Measurements from ENCODE around the gene DNPH1.

Gene DNPH1

GRCh38 chr6:43215066-43215465 lies 14.2 kb downstream of the DNPH1 start:
- no peak for DNase-seq (ENCODE audit: low read depth in 3 of 3)

DNA sequence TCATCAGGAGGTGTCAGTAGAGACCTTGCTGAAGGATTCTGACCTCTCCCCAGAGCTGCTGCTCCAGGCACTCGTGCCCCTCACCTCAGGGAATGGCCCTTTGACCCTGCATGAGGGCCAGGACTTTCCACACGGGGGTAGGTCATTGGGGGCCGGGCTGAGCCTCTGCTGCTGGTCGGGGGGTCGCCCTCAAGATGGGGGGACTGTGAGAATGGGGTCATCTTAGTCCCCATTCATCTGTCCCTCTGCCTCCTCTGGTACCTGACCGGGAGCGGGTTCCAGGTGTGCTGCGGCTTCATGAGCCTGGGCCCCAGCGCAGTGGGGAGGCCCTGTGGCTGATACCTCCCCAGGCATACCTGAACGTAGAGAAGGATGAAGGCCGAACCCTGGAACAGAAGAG lies 15.8 kb downstream of the DNPH1 start:
- DNase-seq (ENCODE audit: low read depth in 3 of 3) = no peak

- DNase-seq (ENCODE audit: low read depth in 3 of 3) = no peak
Observed at GRCh38 chr6:43211955-43212354, 17.3 kb downstream of the DNPH1 start.

DNA sequence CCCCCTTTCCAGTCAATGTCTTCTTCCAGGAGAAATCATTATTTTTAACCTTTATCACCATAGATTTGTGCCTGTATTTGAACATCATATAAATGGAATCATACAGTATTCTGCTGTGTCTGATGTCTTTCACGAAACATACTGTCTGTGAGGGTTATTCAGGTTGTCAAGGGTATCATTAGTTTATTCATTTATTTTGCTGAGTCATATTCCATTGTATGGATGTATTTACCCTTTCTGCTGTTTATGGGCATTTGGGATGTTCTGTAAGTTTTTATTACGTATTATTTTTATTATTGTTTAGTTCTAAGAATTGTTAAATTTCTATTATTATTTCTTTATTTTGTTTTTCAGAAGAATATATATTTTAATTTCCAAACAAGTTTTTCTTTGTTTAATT lies 22.0 kb downstream of the DNPH1 start:
- no peak for DNase-seq (ENCODE audit: low read depth in 3 of 3)

DNA sequence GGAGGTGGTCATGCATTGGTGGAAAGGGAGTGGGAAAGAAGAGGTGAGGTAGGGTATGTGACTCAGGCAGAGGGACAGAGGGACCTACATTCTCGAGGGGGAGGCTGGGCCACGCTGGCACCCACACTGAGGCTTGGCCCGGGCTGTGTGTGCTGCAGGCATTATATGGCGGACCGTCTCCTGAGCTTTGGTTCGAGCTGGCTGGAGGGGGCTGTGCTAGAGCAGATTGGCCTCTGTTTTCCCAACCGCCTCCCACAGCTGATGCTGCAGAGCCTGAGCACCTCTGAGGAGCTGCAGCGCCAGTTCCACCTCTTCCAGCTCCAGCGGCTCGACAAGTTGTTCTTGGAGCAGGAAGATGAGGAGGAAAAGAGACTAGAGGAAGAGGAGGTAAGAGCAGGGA lies 23.4 kb downstream of the DNPH1 start:
- no peak for DNase-seq (ENCODE audit: low read depth in 3 of 3)

DNA sequence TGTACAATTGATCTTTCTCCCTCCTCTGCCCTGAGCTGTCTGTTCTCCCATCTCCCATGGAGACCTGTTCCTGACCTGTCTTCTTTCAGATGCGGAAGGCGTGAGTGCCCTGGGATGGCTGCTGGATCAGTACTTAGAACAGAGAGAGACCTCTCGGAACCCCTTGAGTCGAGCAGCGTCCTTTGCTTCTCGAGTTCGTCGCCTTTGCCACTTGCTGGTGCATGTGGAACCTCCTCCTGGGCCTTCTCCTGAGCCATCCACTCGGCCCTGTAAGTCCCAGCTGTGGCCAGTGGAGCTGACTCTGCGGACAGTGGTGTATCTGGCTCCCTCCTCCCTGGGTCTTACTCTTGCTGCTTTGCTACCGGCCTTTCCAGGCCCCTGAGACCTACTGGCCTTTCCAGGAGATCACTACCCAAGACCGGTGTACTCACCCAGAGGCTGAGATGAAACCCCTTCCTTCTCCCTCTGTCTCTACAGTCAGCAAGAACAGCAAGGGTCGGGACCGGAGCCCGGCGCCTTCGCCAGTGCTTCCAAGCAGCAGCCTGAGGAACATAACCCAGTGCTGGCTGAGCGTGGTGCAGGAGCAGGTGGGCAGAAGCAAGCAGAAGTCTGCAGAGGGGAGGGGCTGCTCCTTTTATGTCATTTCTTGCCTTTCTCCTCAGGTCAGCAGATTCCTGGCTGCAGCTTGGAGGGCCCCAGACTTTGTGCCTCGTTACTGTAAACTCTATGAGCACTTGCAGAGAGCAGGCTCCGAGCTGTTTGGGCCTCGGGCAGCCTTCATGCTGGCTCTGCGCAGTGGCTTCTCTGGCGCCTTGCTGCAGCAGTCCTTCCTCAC lies 24.8 kb downstream of the DNPH1 start:
- no peak for DNase-seq (ENCODE audit: low read depth in 3 of 3)

- no peak for DNase-seq (ENCODE audit: low read depth in 3 of 3)
Observed at GRCh38 chr6:43203718-43204095, 25.6 kb downstream of the DNPH1 start.

- no peak for DNase-seq (ENCODE audit: low read depth in 3 of 3)
Observed at GRCh38 chr6:43203029-43203717, 26.1 kb downstream of the DNPH1 start.

- DNase-seq (ENCODE audit: low read depth in 3 of 3) = no peak
Observed at GRCh38 chr6:43202451-43202850, 26.8 kb downstream of the DNPH1 start.

GRCh38 chr6:43200541-43200940 lies 28.7 kb downstream of the DNPH1 start:
- no peak for DNase-seq (ENCODE audit: low read depth in 3 of 3)

DNA sequence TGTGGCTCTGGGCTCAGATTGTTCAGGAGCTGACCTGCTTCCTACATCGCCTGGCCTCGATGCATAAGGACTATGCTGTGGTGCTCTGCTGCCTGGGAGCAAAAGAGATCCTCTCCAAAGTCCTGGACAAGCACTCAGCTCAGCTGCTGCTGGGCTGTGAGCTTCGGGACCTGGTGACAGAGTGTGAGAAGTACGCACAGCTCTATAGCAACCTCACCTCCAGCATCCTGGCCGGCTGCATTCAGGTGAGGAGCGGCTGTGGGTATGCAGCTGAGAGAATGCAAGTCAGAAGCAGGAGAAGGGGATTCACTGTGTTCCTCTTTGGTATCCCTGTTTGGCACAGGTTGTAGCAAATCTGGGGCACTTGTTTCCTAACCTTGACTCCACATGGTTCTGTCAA lies 29.4 kb downstream of the DNPH1 start:
- DNase-seq (ENCODE audit: low read depth in 3 of 3) = no peak

- no peak for DNase-seq (ENCODE audit: low read depth in 3 of 3)
Observed at GRCh38 chr6:43196337-43196736, 32.9 kb downstream of the DNPH1 start.

- DNase-seq (ENCODE audit: low read depth in 3 of 3) = no peak
Observed at GRCh38 chr6:43193929-43194328, 35.4 kb downstream of the DNPH1 start.

GRCh38 chr6:43192911-43193310 lies 36.4 kb downstream of the DNPH1 start:
- DNase-seq (ENCODE audit: low read depth in 3 of 3) = no peak

GRCh38 chr6:43189776-43190304 lies 39.4 kb downstream of the DNPH1 start:
- DNase-seq (ENCODE audit: low read depth in 3 of 3) = no peak

GRCh38 chr6:43188426-43188825 lies 40.9 kb downstream of the DNPH1 start:
- no peak for DNase-seq (ENCODE audit: low read depth in 3 of 3)

GRCh38 chr6:43187821-43188220 lies 41.5 kb downstream of the DNPH1 start:
- no peak for DNase-seq (ENCODE audit: low read depth in 3 of 3)

GRCh38 chr6:43186706-43187105 lies 42.6 kb downstream of the DNPH1 start:
- no peak for DNase-seq (ENCODE audit: low read depth in 3 of 3)

GRCh38 chr6:43186019-43186418 lies 43.3 kb downstream of the DNPH1 start:
- DNase-seq (ENCODE audit: low read depth in 3 of 3) = no peak

GRCh38 chr6:43185391-43185985 lies 43.8 kb downstream of the DNPH1 start:
- DNase-seq (ENCODE audit: low read depth in 3 of 3) = no peak

GRCh38 chr6:43184268-43184985 lies 44.9 kb downstream of the DNPH1 start:
- DNase-seq (ENCODE audit: low read depth in 3 of 3) = no peak

DNA sequence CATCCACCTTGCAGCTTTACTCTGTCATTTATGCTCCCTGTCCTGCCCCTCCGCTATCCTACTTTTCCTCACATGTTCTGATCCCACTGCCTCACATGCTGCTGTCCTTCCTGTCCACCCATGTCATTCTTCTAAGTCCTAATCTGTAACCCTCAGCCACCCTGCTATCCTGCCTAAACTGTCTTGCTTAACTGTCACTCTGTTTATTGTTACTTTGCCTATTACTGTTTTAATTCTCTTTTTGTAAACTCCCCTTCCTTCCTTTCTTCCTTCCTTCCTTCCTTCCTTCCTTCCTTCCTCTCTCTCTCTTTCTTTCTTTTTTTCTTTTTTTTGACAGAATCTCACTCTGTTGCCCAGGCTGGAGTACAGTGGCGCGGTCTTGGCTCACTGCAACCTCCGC lies 45.8 kb downstream of the DNPH1 start:
- DNase-seq (ENCODE audit: low read depth in 3 of 3) = no peak
